GM23248 (cell line): Measurements from ENCODE around the gene DOCK10. TPM values are rescaled to one million over a fixed set of nuclear protein-coding genes. Genes with fewer than 3 reads are reported as not detected.
A peak's percentile ranks its signal among the peaks of the same experiment; 100 is the strongest.

Experiments
- DNase-seq: peaks from one replicate; pipeline ENCODE4 v3.0.0-alpha.2; 2015
- H2AFZ ChIP-seq: fragments of 200-600 bp; sonication (generic); 2 replicates; pipeline ENCODE4 v1.6.1; 2016; ENCODE audit warnings: antibody characterized with exemption
- H3F3A ChIP-seq: fragments of 200-600 bp; sonication (generic); 2 replicates; pipeline ENCODE4 v1.6.1; 2016; ENCODE audit warnings: mild to moderate bottlenecking, antibody characterized with exemption, mixed run types; ENCODE audit not compliant: insufficient read depth
- H3K27ac ChIP-seq: fragments of 200-600 bp; sonication (generic); 2 replicates; pipeline ENCODE4 v1.5.1; 2016; ENCODE audit warnings: mild to moderate bottlenecking
- H3K27me3 ChIP-seq: fragments of 200-600 bp; sonication (generic); replicated peaks from 2 replicates; pipeline ENCODE4 v1.6.1; 2016; ENCODE audit warnings: mild to moderate bottlenecking; ENCODE audit not compliant: insufficient read depth
- H3K36me3 ChIP-seq: fragments of 200-600 bp; sonication (generic); 2 replicates; pipeline ENCODE4 v1.6.1; 2016; ENCODE audit warnings: low read depth, mild to moderate bottlenecking
- H3K4me1 ChIP-seq: fragments of 200-600 bp; sonication (generic); 2 replicates; pipeline ENCODE4 v1.6.1; 2016; ENCODE audit warnings: mild to moderate bottlenecking; ENCODE audit not compliant: insufficient read depth
- H3K4me2 ChIP-seq: fragments of 200-600 bp; sonication (generic); one replicate; pipeline ENCODE4 v1.6.1; 2016; ENCODE audit warnings: mild to moderate bottlenecking; ENCODE audit not compliant: unreplicated experiment
- H3K4me3 ChIP-seq: fragments of 200-600 bp; sonication (generic); 2 replicates; pipeline ENCODE4 v1.5.1; 2016; ENCODE audit warnings: mild to moderate bottlenecking
- H3K79me2 ChIP-seq: fragments of 200-600 bp; sonication (generic); 2 replicates; pipeline ENCODE4 v1.6.1; 2016; ENCODE audit warnings: mild to moderate bottlenecking; ENCODE audit not compliant: insufficient read depth
- H3K9ac ChIP-seq: fragments of 200-600 bp; sonication (generic); 2 replicates; pipeline ENCODE4 v1.6.1; 2016; ENCODE audit warnings: mild to moderate bottlenecking
- H3K9me2 ChIP-seq: fragments of 200-600 bp; sonication (generic); 2 replicates; pipeline ENCODE4 v1.6.1; 2016; ENCODE audit warnings: mixed run types, mild to moderate bottlenecking, moderate library complexity; ENCODE audit not compliant: insufficient read depth
- H3K9me3 ChIP-seq: fragments of 200-600 bp; sonication (generic); one replicate; pipeline ENCODE4 v1.6.1; 2017; ENCODE audit warnings: low read depth
- H4K20me1 ChIP-seq: fragments of 200-600 bp; sonication (generic); 2 replicates; pipeline ENCODE4 v1.6.0; 2016; ENCODE audit not compliant: insufficient read depth
- EZH2 ChIP-seq: fragments of 200-600 bp; sonication (generic); IDR thresholded peaks from 2 replicates; pipeline ENCODE4 v1.6.1; 2018; ENCODE audit warnings: antibody characterized with exemption, mild to moderate bottlenecking; ENCODE audit not compliant: insufficient read depth, poor library complexity, severe bottlenecking
- EZH2phosphoT487 ChIP-seq: fragments of 200-600 bp; sonication (generic); IDR thresholded peaks from 2 replicates; pipeline ENCODE4 v1.6.1; 2018; ENCODE audit warnings: antibody characterized with exemption, moderate library complexity, mild to moderate bottlenecking, low read depth; ENCODE audit not compliant: insufficient read depth
- WGBS, 2 experiments: methylation state at CpG; one replicate each; pipeline ENCODE4 v1.1.6; 2015 to 2017; ENCODE audit warnings: low lambda C conversion rate in 2 of 2, low coverage in 1 of 2; ENCODE audit errors: missing lambda C conversion rate in 2 of 2; 5-methylcytosine and 5-hydroxymethylcytosine counted together
- in situ Hi-C: fragments of 300-500 bp; cut with MboI; formaldehyde crosslinking; loops from 2 replicates; pipeline ENCODE4 v1.15.0; 2020
- polyA plus RNA-seq: library from polyadenylated mRNA; unstranded; fragments of >200 nt; fragmentation: Nextera tagmentation; extraction: Ambion mirVana; gene quantifications from 2 replicates; pipeline ENCODE4 v1.2.1, GENCODE V29; 2016
- total RNA-seq: library from RNA; depleted of rRNA; stranded (reverse); fragments of >200 nt; shearing (Covaris generic); gene quantifications from 2 replicates; pipeline ENCODE4 v1.2.3, GENCODE V29; 2014

DOCK10 gene
- total and polyA plus RNA-seq, 2 experiments from 2014 or later = 8.5 to 19.2 TPM

GRCh38 chr2:224749136-224749535, 293.1 kb downstream of the DOCK10 start:
- H3K27ac ChIP-seq = no peak overlapping the region
- in situ Hi-C loops = no loop called here
- no peaks in the 10 kb centered on the region for H3K9me2 ChIP-seq
- peak; percentile 19 for DNase-seq
- no peaks in the 10 kb centered on the region for H3K36me3 ChIP-seq
- 18 to 31% methylated on average over 1 of the region's 1 CpG for WGBS, 2 experiments
- no peaks in the 10 kb centered on the region for H3K9me3 ChIP-seq
- H3K27me3 ChIP-seq = no peaks in the 10 kb centered on the region
- no peak overlapping the region for H3K4me3 ChIP-seq
- H3K9ac ChIP-seq = no peak overlapping the region
- peaks cover 9% of the 10 kb centered on the region; the same call in 1 of the 2 replicates for H3F3A ChIP-seq
- no peaks in the 10 kb centered on the region for H3K79me2 ChIP-seq
- H2AFZ ChIP-seq = no peak overlapping the region
- no peak for TF ChIP-seq EZH2phosphoT487
- H3K4me1 ChIP-seq = peaks cover 6% of the 10 kb centered on the region
- no peak overlapping the region for H3K4me2 ChIP-seq
- H4K20me1 ChIP-seq = no peaks in the 10 kb centered on the region

GRCh38 chr2:224747765-224748164, 294.5 kb downstream of the DOCK10 start:
- H3K79me2 ChIP-seq = no peaks in the 10 kb centered on the region
- no peaks in the 10 kb centered on the region for H3K27me3 ChIP-seq
- TF ChIP-seq EZH2phosphoT487 = no peak
- TF ChIP-seq EZH2 = no peak
- 66 to 68% methylated on average over 4 of the region's 4 CpGs for WGBS, 2 experiments
- no peak overlapping the region for H3K4me3 ChIP-seq
- no peaks in the 10 kb centered on the region for H3F3A ChIP-seq
- in situ Hi-C loops = no loop called here
- no peaks in the 10 kb centered on the region for H3K9me2 ChIP-seq
- DNase-seq = no peak
- H3K4me2 ChIP-seq = no peak overlapping the region
- no peaks in the 10 kb centered on the region for H3K36me3 ChIP-seq
- H3K9ac ChIP-seq = no peak overlapping the region
- H3K4me1 ChIP-seq = no peaks in the 10 kb centered on the region
- no peaks in the 10 kb centered on the region for H4K20me1 ChIP-seq
- H2AFZ ChIP-seq = no peak overlapping the region
- no peaks in the 10 kb centered on the region for H3K9me3 ChIP-seq
- H3K27ac ChIP-seq = no peak overlapping the region

- Histone ChIP-seq H3K27me3 (no peaks in the 10 kb centered on the region), H3K4me2 (no peak overlapping the region), H3K9ac (no peak overlapping the region), H3K27ac (no peak overlapping the region), H3K4me1 (no peaks in the 10 kb centered on the region), H3K9me3 (no peaks in the 10 kb centered on the region), H3F3A (no peaks in the 10 kb centered on the region), H3K9me2 (no peaks in the 10 kb centered on the region), H3K79me2 (no peaks in the 10 kb centered on the region), H3K36me3 (no peaks in the 10 kb centered on the region), H4K20me1 (no peaks in the 10 kb centered on the region), H2AFZ (no peak overlapping the region), H3K4me3 (no peak overlapping the region)
- DNase-seq = no peak
- TF ChIP-seq EZH2 = no peak
- TF ChIP-seq EZH2phosphoT487 = no peak
- in situ Hi-C loops = no loop called here
- WGBS, 2 experiments = 72 to 76% methylated on average over 1 of the region's 1 CpG
Measured at GRCh38 chr2:224736227-224736626, 306.0 kb downstream of the DOCK10 start.

- no peaks in the 10 kb centered on the region for H3F3A ChIP-seq
- no peaks in the 10 kb centered on the region for H3K36me3 ChIP-seq
- no peaks in the 10 kb centered on the region for H3K27me3 ChIP-seq
- H4K20me1 ChIP-seq = no peaks in the 10 kb centered on the region
- TF ChIP-seq EZH2phosphoT487 = no peak
- no peak for TF ChIP-seq EZH2
- H2AFZ ChIP-seq = no peak overlapping the region
- WGBS, 2 experiments = 21 to 40% methylated on average over 1 of the region's 1 CpG
- no peak overlapping the region for H3K9ac ChIP-seq
- no peak overlapping the region for H3K4me3 ChIP-seq
- no peak overlapping the region for H3K27ac ChIP-seq
- no peaks in the 10 kb centered on the region for H3K79me2 ChIP-seq
- no peaks in the 10 kb centered on the region for H3K4me1 ChIP-seq
- H3K9me3 ChIP-seq = no peaks in the 10 kb centered on the region
- DNase-seq = no peak
- H3K9me2 ChIP-seq = no peaks in the 10 kb centered on the region
- no peak overlapping the region for H3K4me2 ChIP-seq
- in situ Hi-C loops = no loop called here
Measured at GRCh38 chr2:224734949-224735348, 307.3 kb downstream of the DOCK10 start.

- Histone ChIP-seq H3K9me3 (no peaks in the 10 kb centered on the region), H3K79me2 (no peaks in the 10 kb centered on the region), H3K4me1 (no peaks in the 10 kb centered on the region), H3K4me2 (no peak overlapping the region), H3K27me3 (no peaks in the 10 kb centered on the region), H2AFZ (no peak overlapping the region), H4K20me1 (no peaks in the 10 kb centered on the region), H3K36me3 (no peaks in the 10 kb centered on the region), H3K4me3 (no peak overlapping the region), H3K9me2 (no peaks in the 10 kb centered on the region), H3K27ac (no peak overlapping the region), H3K9ac (no peak overlapping the region), H3F3A (no peaks in the 10 kb centered on the region)
- TF ChIP-seq EZH2phosphoT487 = no peak
- no peak for TF ChIP-seq EZH2
- in situ Hi-C loops = no loop called here
- 8 to 17% methylated on average over 1 of the region's 1 CpG for WGBS, 2 experiments
- no peak for DNase-seq
Measured at GRCh38 chr2:224731665-224732064, 310.6 kb downstream of the DOCK10 start.
